ENCODE measurements around the gene LRRC37B.
"Not testable (repeated sequence)": the region's sequence is repeated elsewhere in the genome, so short reads cannot be mapped to it uniquely, and the experiment has no call there.

Gene LRRC37B

GRCh38 chr17:32006957-32007462, at the start of gene LRRC37B:
TSS of gene LRRC37B (plus strand) at chr17:32007383. CDS start at chr17:32021393, 14,010 bp downstream.
- DNase-seq (ENCODE audit: low spot score): peak; percentile 88

GRCh38 chr17:31964131-31964530, 43.1 kb upstream of the LRRC37B start:
- not testable (repeated sequence) for DNase-seq (ENCODE audit: low spot score)

GRCh38 chr17:31967648-31968047, 39.5 kb upstream of the LRRC37B start:
- DNase-seq (ENCODE audit: low spot score): no peak

DNA sequence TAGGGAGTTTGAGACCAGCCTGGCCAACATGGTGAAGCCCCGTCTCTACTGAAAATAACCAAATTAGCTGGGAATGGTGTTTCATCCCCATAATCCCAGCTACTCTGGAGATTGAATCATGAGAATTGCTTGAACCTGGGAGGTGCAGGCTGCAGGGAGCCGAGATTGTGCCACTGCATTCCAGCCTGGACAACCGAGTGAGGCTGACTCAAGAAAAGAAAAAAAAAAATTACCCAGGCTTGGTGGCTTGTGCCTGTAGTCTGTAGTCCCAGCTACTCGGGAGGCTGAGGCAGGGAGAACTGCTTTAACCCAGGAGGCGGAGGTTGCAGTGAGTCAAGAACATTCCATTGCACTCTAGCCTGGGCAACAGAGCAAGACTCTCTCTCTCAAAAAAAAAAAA, 36.8 kb upstream of the LRRC37B start:
- DNase-seq (ENCODE audit: low spot score): not testable (repeated sequence)

GRCh38 chr17:31974269-31975071, 32.7 kb upstream of the LRRC37B start:
- DNase-seq (ENCODE audit: low spot score): not testable (repeated sequence)

DNA sequence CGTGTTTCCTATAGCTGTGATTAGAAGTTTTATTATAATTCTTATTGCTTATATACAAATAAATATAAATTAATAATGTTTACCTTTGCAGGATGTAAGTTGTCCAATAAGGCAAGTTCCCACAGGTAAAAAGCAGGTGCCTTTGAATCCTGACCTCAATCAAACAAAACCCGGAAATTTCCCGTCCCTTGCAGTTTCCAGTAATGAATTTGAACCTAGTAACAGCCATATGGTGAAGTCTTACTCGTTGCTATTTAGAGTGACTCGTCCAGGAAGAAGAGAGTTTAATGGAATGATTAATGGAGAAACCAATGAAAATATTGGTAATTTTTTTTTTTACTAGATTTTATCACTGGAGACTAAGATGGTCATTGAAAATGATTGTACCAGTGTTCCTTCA, 31.8 kb upstream of the LRRC37B start:
- DNase-seq (ENCODE audit: low spot score): not testable (repeated sequence)

DNA sequence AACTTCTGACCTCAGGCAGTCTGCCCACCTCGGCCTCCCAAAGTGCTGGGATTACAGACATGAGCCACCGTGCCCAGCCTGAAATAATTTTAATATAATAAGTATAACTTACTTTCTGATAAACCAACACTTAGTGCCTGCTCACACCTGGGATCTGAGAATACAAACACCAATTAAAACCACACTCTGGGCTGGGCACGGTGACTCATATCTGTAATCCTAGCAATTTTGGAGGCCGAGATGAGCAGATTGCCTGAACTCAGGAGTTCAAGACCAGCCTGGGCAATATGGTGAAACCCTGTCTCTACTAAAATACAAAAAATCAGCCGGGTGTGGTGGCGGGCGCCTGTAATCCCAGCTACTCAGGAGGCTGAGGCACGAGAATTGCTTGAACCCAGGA, 15.4 kb upstream of the LRRC37B start:
- not testable (repeated sequence) for DNase-seq (ENCODE audit: low spot score)

DNA sequence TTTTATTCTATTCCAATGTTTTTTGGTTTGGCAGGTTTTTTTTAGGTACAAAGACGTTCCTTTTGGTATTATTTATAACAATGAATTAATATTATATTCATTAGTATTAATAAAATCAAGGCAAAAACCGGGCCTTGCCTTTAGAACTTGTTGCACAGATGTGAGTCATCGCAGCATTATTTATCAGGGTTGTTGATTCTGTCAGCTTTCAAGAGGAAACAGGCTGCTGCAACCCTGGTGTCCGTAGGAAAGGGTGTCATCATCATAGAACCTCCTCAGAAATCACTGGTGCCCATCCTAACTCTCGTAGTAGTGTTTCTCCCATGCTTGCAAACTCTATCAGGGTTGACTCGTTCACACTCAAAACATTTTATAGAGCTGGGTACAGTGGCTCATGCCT, 10.2 kb upstream of the LRRC37B start:
- no peak for DNase-seq (ENCODE audit: low spot score)

DNA sequence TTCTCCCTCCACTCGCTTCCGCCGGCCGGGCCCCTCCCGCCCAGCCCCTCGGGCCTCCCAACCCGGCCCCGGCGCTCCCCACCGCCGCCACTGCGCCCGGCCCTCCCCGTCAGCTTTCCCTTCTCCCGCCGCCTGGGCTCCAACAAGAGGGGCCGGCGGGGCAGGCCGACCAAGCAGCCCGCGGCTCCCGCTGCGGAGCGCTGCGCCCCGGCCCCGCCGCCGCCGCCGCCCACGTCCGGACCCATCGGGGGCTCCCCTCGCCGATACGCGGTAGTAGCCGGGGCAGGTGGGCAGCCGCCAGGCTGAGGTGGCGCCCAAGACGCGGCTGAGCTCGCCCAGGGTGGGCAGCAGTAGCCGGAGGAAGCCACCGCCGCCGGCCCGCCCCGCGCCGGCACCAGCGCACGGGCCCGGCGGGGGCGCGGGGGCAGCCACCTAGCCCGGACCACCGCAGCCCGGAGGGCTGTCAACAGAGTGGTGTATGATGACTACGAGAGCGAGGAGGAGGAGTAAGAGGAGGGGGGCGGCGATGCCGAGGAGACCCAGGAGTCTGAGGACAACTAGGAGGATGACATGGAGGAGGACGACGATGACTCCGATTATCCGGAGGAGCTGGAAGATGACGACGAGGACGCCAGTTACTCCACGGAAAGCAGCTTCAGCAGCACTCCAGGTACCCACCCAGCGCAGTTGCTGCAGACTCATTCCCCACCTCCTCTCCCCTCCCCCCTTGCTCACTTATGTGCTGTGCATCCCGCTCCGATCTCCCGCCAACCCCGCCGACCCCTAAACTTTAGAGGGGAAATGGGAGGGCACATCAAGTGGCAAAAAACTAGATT, 498 bp downstream of the LRRC37B start:
- DNase-seq (ENCODE audit: low spot score): peak; percentile 22

DNA sequence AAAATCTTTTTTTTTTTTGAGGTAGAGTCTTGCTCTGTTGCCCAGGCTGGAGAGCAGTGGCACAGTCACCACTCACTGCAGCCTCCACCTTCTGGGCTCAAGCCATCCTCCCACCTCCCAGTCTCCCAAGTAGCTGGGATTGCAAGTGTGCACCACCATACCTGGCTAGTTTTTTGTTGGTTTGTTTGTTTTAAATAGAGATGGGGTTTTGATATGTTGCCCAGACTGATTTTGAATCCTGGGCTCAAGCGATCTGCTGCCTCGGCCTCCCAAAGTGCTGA, 2.0 kb downstream of the LRRC37B start:
- DNase-seq (ENCODE audit: low spot score): no peak

DNA sequence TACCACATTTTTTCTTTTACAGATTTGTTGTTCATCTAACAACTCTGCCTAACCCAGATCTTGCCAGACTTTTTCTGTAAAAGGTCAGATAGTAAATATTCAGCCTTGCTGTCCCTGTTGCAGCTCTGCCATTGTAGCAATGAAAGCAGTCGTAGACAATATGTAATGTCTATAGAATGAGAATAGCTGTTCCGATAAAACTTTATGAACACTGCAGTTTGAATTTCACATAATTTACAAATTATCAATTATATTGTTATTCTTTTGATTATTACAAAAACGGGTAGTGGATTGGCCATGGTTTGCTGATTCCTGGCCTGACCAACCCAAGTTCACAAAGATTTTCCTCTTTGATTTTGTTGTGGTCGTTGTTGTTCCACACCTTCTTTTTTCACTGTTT, 2.9 kb downstream of the LRRC37B start:
- no peak for DNase-seq (ENCODE audit: low spot score)

DNA sequence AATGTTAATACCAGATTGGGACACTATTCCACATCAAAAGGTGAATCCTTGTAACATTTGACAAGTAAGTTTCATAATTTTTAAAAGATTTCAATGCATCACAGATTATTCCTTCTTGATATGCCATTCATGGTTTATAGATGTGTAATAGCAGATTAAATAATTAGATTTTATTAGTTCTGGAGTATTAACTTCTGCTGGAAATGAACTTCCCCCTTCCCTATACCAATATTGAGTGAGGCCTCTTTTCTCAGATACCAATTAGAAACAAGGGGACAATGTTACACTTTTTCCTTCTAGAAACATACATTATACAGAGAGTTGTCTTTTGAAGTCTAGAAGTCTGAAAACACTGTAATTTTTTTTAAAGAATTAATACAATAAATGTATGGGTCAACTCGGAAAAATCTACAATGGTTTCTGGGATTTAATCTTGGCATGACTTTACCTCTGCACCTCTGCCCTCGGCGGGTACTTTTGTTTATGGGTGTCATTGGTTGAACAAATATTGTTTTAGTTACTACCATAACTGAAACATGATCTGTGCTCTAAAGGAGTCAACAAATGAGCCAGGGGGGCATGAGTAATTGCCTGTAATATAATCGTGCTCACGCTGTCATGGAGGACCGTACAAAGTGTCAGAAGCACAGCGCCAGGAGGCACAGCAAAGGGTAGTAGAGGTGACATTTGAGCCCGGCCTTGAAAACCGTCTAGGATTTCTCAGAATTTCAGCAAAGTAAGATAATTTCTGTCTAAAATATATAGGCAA, 8.2 kb downstream of the LRRC37B start:
- DNase-seq (ENCODE audit: low spot score): no peak

DNA sequence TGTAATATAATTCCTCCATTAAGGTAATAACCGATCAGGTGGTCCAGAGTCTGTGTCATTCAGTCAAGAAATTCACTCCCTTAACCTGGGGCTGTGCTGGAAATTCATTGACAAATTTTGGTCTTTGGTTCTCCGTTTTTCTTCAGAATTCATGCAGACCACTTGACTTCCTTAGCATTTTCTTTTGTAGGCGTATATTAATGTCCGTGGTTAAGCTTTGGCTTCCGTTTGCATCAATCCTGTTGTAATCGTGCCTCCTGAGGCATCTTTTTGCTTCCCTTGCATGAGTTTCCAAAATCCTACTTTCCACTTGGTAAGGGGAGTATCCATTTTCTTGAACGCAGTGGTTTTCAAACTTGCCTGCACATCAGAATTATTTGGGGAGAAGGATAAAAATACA, 9.0 kb downstream of the LRRC37B start:
- no peak for DNase-seq (ENCODE audit: low spot score)

DNA sequence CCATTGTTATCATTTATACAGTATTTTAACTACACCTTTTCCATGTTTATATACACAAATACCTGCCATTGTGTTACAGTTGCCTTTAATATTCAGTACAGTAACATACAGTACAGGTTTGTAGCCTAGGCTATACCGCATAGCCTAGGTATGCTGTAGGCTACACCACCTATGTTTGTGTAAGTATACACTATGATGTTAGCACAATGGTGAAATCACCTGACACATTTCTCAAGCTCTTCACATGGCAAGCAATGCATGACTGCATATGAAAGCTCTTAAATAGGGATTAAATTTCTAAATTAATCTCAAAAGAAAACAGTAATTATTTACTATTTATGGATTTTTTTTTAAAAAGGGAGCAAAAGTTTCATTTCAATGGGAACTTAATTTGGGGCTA, 12.0 kb downstream of the LRRC37B start:
- DNase-seq (ENCODE audit: low spot score): no peak

DNA sequence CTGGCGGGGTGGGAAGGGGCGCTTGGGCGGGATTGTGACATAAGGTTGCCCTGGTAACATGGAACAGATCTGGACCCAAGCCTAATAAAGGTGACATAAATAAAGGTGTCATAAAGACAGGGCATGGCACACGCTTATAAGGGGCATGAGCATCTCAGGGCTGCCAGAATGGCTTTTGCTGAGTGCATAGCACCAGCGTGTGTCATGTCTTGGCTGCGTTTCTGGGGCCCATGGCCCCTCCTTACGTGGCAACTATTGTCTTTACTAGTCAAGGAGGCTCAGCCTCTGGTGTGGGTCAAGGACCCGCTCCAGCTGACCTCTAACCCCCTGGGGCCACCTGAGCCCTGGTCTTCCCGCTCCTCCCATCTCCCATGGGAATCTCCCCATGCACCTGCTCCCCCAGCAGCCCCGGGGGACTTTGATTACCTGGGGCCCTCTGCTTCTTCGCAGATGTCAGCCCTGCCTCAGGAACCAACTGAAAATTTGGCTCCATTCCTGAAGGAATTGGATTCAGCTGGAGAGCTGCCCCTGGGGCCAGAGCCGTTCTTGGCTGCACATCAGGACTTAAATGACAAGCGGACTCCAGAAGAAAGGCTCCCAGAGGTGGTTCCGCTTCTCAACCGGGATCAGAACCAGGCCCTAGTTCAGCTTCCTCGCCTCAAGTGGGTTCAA, 13.9 kb downstream of the LRRC37B start:
- DNase-seq (ENCODE audit: low spot score): no peak

- DNase-seq (ENCODE audit: low spot score): no peak
These were observed 14.4 kb downstream of the LRRC37B start for GRCh38 chr17:32021615-32021955.

- DNase-seq (ENCODE audit: low spot score): not testable (repeated sequence)
These were observed 15.4 kb downstream of the LRRC37B start for GRCh38 chr17:32022554-32022953.

DNA sequence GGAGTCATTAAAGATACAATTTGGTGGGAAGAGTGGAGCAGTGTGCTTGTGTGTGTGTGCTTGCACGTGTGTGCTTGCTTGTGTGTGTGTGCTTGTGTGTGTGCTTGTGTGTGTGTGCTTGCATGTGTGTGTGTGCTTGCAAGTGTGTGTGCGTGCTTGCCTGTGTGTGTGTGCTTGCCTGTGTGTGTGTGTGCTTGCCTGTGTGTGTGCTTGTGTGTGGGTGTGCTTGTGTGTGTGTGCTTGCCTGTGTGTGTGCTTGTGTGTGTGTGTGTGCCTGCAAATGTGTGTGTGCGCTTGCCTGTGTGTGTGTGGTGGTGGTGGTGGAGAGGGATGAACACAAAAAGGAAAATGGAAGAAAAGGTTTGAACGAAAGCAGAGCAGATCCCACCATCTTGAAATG, 20.1 kb downstream of the LRRC37B start:
- DNase-seq (ENCODE audit: low spot score): not testable (repeated sequence)

DNA sequence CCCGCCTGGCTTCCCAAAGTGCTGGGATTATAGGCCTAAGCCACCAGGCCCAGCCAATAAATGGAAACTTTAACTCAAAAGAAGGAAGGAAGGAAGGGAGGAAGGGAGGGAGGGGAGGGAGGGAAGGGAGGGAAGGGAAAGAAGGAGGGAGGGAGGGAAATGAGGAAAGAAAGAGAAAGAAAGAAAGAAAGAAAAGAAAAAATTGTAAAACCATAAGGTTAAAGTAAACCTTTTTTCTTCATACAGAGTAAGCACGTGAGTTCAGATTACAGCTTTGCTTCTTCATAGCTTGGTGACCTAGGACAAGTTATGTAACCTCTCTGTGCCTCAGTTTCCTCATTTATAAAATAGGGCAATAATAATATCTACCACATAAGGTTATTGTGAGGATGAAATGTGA, 26.0 kb downstream of the LRRC37B start:
- no peak for DNase-seq (ENCODE audit: low spot score)

DNA sequence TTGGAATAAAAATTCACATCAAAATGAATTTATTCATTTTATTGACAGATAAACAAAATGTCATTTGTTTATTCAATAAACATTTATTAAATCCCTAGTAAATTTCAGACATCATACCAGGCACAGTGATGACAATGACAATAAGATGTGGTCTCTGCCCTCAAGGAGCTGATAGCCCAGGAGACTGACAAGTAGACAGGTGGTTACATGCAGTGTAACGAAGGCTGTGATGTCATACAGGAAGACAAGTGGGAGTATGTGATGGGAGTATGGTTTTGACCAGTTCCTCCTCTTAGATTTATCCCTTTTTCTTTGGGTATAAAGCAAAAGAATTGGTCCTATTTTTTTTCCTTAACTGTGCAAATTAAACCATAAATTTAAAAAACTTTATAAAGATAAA, 26.6 kb downstream of the LRRC37B start:
- not testable (repeated sequence) for DNase-seq (ENCODE audit: low spot score)

DNA sequence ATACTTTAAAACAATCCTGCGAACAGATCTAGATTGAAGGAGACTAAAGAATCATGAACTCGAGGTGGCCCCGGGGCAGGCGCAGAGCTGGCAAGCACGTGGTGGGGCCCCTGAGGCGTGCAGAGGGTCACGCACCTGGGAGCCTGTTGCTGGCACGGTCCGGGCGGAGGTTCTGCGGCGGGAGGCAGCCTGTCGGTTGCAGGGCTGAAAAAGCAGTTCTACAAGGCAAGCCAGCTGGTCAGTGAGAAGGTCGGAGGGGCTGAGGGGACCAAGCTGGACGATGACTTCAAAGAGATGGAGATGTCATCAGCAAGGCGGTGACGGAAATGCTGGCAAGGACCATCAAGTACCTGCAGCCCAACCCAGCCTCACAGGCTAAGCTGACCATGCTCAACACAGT, 33.1 kb downstream of the LRRC37B start:
- DNase-seq (ENCODE audit: low spot score): not testable (repeated sequence)

DNA sequence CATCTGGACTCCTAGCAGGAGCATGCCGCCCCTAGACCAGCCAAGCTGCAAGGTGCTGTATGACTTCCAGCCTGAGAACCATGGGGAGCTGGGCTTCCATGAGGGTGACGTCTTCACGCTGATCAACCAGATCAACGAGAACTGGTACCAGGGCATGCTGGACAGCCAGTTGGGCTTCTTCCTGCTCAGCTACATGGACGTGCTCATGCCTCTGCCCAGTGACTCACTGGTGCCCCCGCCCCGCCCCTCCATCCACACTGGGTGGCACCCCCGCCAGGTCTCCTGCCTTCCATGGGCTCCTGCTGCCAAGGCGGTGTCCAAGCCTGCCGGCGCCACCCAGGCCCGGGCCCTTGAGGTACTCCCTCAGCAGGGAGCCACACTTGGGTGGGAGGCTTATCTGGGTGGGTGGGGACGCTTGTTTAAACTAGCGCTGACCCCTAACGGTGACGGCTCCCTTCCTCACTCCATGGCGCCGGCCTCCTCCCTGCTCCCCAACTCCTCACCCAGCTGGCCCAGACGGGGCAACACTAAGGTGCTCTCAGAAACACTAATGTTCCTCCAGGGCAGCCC, 34.2 kb downstream of the LRRC37B start:
- DNase-seq (ENCODE audit: low spot score): not testable (repeated sequence)

Measured in CD4-positive, alpha-beta T cell treated with Interleukin-15 for 4 hours (primary cell).